ENCODE data around the gene LSM7.

The LSM7 gene

GRCh38 chr19:2288338-2288817, 40.0 kb downstream of the LSM7 start:
- H3K4me3 ChIP-seq (ENCODE audit: low read depth, low read length): no peak overlapping the region
- no peak for DNase-seq (ENCODE audit: low read depth, low spot score)
- no peak for TF ChIP-seq CTCF (IDR thresholded peaks at IDR 0.05; ENCODE audit: insufficient read depth, low read length, missing control alignments)
- ChIA-PET CTCF (interaction anchor here (1.1 to 3.0 kb wide), 5 partner anchors 10 to 133 kb away, joined by 3 to 14 read pairs (median 4); no protein-coding TSS in a partner anchor), POLR2A (interaction anchor here (0.7 to 1.4 kb wide), 2 partner anchors 10 to 235 kb away, joined by 3 to 5 read pairs; no protein-coding TSS in a partner anchor)

- no peak overlapping the region for H3K4me3 ChIP-seq (ENCODE audit: low read depth, low read length)
- no peak for TF ChIP-seq CTCF (IDR thresholded peaks at IDR 0.05; ENCODE audit: insufficient read depth, low read length, missing control alignments)
- DNase-seq (ENCODE audit: low read depth, low spot score): no peak
- ChIA-PET POLR2A (interaction anchor here (1.1 kb wide), 1 partner anchor 12 kb away, joined by 9 read pairs; no protein-coding TSS in a partner anchor), CTCF (interaction anchor here (1.1 to 3.0 kb wide), 5 partner anchors 13 to 132 kb away, joined by 3 to 14 read pairs (median 4); no protein-coding TSS in a partner anchor)
These were observed 40.6 kb downstream of the LSM7 start for GRCh38 chr19:2287585-2288337.

GRCh38 chr19:2286402-2287140, 41.8 kb downstream of the LSM7 start:
- no peak for TF ChIP-seq CTCF (IDR thresholded peaks at IDR 0.05; ENCODE audit: insufficient read depth, low read length, missing control alignments)
- H3K4me3 ChIP-seq (ENCODE audit: low read depth, low read length): no peak overlapping the region
- ChIA-PET CTCF (interaction anchor here (1.3 to 3.0 kb wide), 3 partner anchors 12 to 16 kb away, joined by 3 to 14 read pairs (median 4); no protein-coding TSS in a partner anchor), POLR2A (interaction anchor here (1.1 kb wide), 1 partner anchor 11 kb away, joined by 9 read pairs; no protein-coding TSS in a partner anchor)
- no peak for DNase-seq (ENCODE audit: low read depth, low spot score)

GRCh38 chr19:2283835-2284507, 44.4 kb downstream of the LSM7 start:
- ChIA-PET POLR2A (no interaction called here), CTCF (interaction anchor here (2.3 kb wide), 1 partner anchor 11 kb away, joined by 16 read pairs; no protein-coding TSS in a partner anchor)
- no peak for DNase-seq (ENCODE audit: low read depth, low spot score)
- no peak overlapping the region for H3K4me3 ChIP-seq (ENCODE audit: low read depth, low read length)
- TF ChIP-seq CTCF (IDR thresholded peaks at IDR 0.05; ENCODE audit: insufficient read depth, low read length, missing control alignments): no peak

GRCh38 chr19:2282862-2283237, 45.5 kb downstream of the LSM7 start:
- CTCF ChIA-PET: interaction anchor here (0.9 to 2.3 kb wide), 3 partner anchors 10 to 33 kb away, joined by 3 to 16 read pairs (median 6); no protein-coding TSS in a partner anchor
- POLR2A ChIA-PET: no interaction called here
- no peak overlapping the region for H3K4me3 ChIP-seq (ENCODE audit: low read depth, low read length)
- no peak for TF ChIP-seq CTCF (IDR thresholded peaks at IDR 0.05; ENCODE audit: insufficient read depth, low read length, missing control alignments)
- no peak for DNase-seq (ENCODE audit: low read depth, low spot score)

Data from AG04449 (cell line).